Dermis blood vessel endothelial cell (primary cell): ENCODE measurements around the gene KRTAP4-6. TPM values are rescaled to one million over a fixed set of nuclear protein-coding genes. Genes with fewer than 3 reads are reported as not detected.
"Not testable (repeated sequence)": the region's sequence is repeated elsewhere in the genome, so short reads cannot be mapped to it uniquely, and the experiment has no call there.

Experiments used
- DNase-seq: peaks from one replicate; pipeline ENCODE4 v3.0.0; 2010
- total RNA-seq: library from RNA; depleted of rRNA; stranded (reverse); fragments of >200 nt; gene quantifications from 2 replicates; pipeline ENCODE4 v1.2.3, GENCODE V29; 2014

Gene KRTAP4-6
- total RNA-seq, 1 donor from 2014 or later = not detected

- DNase-seq = not testable (repeated sequence)
These were observed 35.8 kb downstream of the KRTAP4-6 start for GRCh38 chr17:41104386-41105038.

GRCh38 chr17:41103896-41104295, 36.4 kb downstream of the KRTAP4-6 start:
- DNase-seq = no peak

- no peak for DNase-seq
These were observed 38.6 kb downstream of the KRTAP4-6 start, which contains the start of gene KRTAP4-16 for GRCh38 chr17:41101586-41102259. TSS of gene KRTAP4-16 (minus strand) at chr17:41102209. CDS start at chr17:41102209, 0 bp downstream.

GRCh38 chr17:41099682-41100480, 40.5 kb downstream of the KRTAP4-6 start:
- DNase-seq = peak; percentile 56

GRCh38 chr17:41098481-41098880, 41.9 kb downstream of the KRTAP4-6 start:
- no peak for DNase-seq

- DNase-seq = no peak
These were observed 42.3 kb downstream of the KRTAP4-6 start, which contains the start of gene KRTAP4-8 for GRCh38 chr17:41098042-41098441. TSS of gene KRTAP4-8 (minus strand) at chr17:41098142. CDS start at chr17:41098084, 58 bp downstream.

- no peak for DNase-seq
These were observed 44.3 kb downstream of the KRTAP4-6 start for GRCh38 chr17:41096055-41096454.

Other genes with a start within 250 kb of the KRTAP4-6 start
- gene KRT23, start 202.9 kb downstream of the KRTAP4-6 start, total RNA-seq = 0.47 and 1.9 TPM in 2 replicates
- not detected in 2 replicates for gene KRT39, start 173.6 kb downstream of the KRTAP4-6 start, total RNA-seq
- gene KRT40, start 156.2 kb downstream of the KRTAP4-6 start, total RNA-seq = not detected in 2 replicates
- gene KRTAP3-3, start 146.4 kb downstream of the KRTAP4-6 start, total RNA-seq = not detected in 2 replicates
- gene KRTAP3-2, start 140.6 kb downstream of the KRTAP4-6 start, total RNA-seq = not detected in 2 replicates
- gene KRTAP3-1, start 131.4 kb downstream of the KRTAP4-6 start, total RNA-seq = not detected in 2 replicates
- gene KRTAP1-5, start 113.3 kb downstream of the KRTAP4-6 start, total RNA-seq = not detected in 2 replicates
- gene KRTAP1-4, start 110.3 kb downstream of the KRTAP4-6 start, total RNA-seq = not detected in 2 replicates
- not detected in 2 replicates for gene KRTAP1-3, start 105.7 kb downstream of the KRTAP4-6 start, total RNA-seq
- not detected in 2 replicates for gene KRTAP1-1, start 99.1 kb downstream of the KRTAP4-6 start, total RNA-seq
- gene KRTAP2-1, start 93.2 kb downstream of the KRTAP4-6 start, total RNA-seq = not detected in 2 replicates
- gene KRTAP2-2, start 85.3 kb downstream of the KRTAP4-6 start, total RNA-seq = not detected in 2 replicates
- gene KRTAP2-3, start 80.4 kb downstream of the KRTAP4-6 start, total RNA-seq = not detected in 2 replicates
- gene KRTAP2-4, start 74.7 kb downstream of the KRTAP4-6 start, total RNA-seq = not detected in 2 replicates
- not detected in 2 replicates for gene KRTAP4-7, start 56.4 kb downstream of the KRTAP4-6 start, total RNA-seq
- not detected in 2 replicates for gene KRTAP4-8, start 42.4 kb downstream of the KRTAP4-6 start, total RNA-seq
- gene KRTAP4-16, start 38.3 kb downstream of the KRTAP4-6 start, total RNA-seq = not detected in 2 replicates
- not detected in 2 replicates for gene KRTAP4-9, start 35.2 kb downstream of the KRTAP4-6 start, total RNA-seq
- not detected in 2 replicates for gene KRTAP4-11, start 22.2 kb downstream of the KRTAP4-6 start, total RNA-seq
- gene KRTAP4-12, start 16.4 kb downstream of the KRTAP4-6 start, total RNA-seq = not detected in 2 replicates
- not detected in 2 replicates for gene KRTAP4-5, start 9.3 kb upstream of the KRTAP4-6 start, total RNA-seq
- gene KRTAP4-4, start 20.2 kb upstream of the KRTAP4-6 start, total RNA-seq = not detected in 2 replicates
- not detected in 2 replicates for gene KRTAP4-3, start 27.7 kb upstream of the KRTAP4-6 start, total RNA-seq
- gene KRTAP4-2, start 37.7 kb upstream of the KRTAP4-6 start, total RNA-seq = not detected in 2 replicates
- gene KRTAP4-1, start 44.4 kb upstream of the KRTAP4-6 start, total RNA-seq = not detected in 2 replicates
- gene KRTAP9-1, start 49.3 kb upstream of the KRTAP4-6 start, total RNA-seq = not detected in 2 replicates
- not detected in 2 replicates for gene KRTAP9-2, start 86.1 kb upstream of the KRTAP4-6 start, total RNA-seq
- gene KRTAP9-3, start 91.9 kb upstream of the KRTAP4-6 start, total RNA-seq = not detected in 2 replicates
- gene KRTAP9-8, start 97.5 kb upstream of the KRTAP4-6 start, total RNA-seq = not detected in 2 replicates
- not detected in 2 replicates for gene KRTAP9-4, start 109.1 kb upstream of the KRTAP4-6 start, total RNA-seq
- gene KRTAP9-9, start 114.8 kb upstream of the KRTAP4-6 start, total RNA-seq = not detected in 2 replicates
- not detected in 2 replicates for gene KRTAP9-6, start 124.8 kb upstream of the KRTAP4-6 start, total RNA-seq
- not detected in 2 replicates for gene KRTAP9-7, start 135.2 kb upstream of the KRTAP4-6 start, total RNA-seq
- not detected in 2 replicates for gene KRTAP29-1, start 162.3 kb upstream of the KRTAP4-6 start, total RNA-seq
- 0.05 TPM in 1 of 2 replicates, not detected in the other for gene KRTAP16-1, start 168.8 kb upstream of the KRTAP4-6 start, total RNA-seq
- not detected in 2 replicates for gene KRTAP17-1, start 175.2 kb upstream of the KRTAP4-6 start, total RNA-seq
- not detected in 2 replicates for gene KRT33A, start 210.3 kb upstream of the KRTAP4-6 start, total RNA-seq
- not detected in 2 replicates for gene KRT33B, start 229.3 kb upstream of the KRTAP4-6 start, total RNA-seq
- 0.51 TPM in 1 of 2 replicates, not detected in the other for gene KRT34, start 241.8 kb upstream of the KRTAP4-6 start, total RNA-seq